ENCODE results near the gene KCNH1. TPM values are rescaled to one million over a fixed set of nuclear protein-coding genes. Genes with fewer than 3 reads are reported as not detected.

Gene KCNH1
- total and polyA plus RNA-seq, 2 of the 4 experiments (the other 2 are of a cell fraction), result 0.27 to 0.54 TPM

DNA sequence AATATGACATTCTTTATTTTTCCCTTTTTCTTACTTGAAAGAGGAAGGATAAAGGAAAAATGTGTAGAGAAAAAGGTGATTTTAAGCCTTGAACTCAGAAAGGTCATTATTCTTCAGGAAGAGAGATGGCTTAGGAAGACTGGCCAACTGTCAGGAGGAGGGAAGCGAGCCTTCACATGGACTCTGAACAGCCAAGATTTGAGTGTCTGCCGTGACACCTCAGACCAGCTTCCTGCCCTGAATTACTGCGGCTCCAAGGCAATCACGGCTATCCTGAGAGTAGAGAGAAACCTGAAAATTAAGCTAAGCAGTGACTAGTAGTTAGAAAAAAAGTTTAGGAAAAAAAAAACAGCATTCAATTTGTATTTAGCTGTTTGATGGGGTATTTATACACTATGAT lies 314.7 kb downstream of the KCNH1 start:
- Histone ChIP-seq H3K27ac (ENCODE audit: insufficient read depth, low read length) (no peak overlapping the region), H4K20me1 (ENCODE audit: insufficient read depth, low read length) (no peaks in the 10 kb centered on the region), H2AFZ (replicated peaks; ENCODE audit: low read length, poor library complexity) (no peak overlapping the region), H3K23ac (ENCODE audit: low read depth, low read length) (no peak overlapping the region), H3K36me3 (ENCODE audit: control insufficient read depth, insufficient read depth, low read length) (no peaks in the 10 kb centered on the region), H3K9me3 (ENCODE audit: control insufficient read depth, insufficient read depth, low read length) (no peaks in the 10 kb centered on the region), H3K14ac (replicated peaks; ENCODE audit: low read depth, low read length) (no peak overlapping the region), H3K18ac (ENCODE audit: low read depth, low read length) (no peak overlapping the region), H3K4me2 (ENCODE audit: low read depth, low read length) (no peak overlapping the region), H2AK5ac (ENCODE audit: low read depth, low read length) (no peak overlapping the region), H4K5ac (ENCODE audit: low read depth, low read length) (no peak overlapping the region), H4K8ac (ENCODE audit: low read depth in 2 of 2, low read length in 2 of 2) (no peak overlapping the region), H2BK5ac (ENCODE audit: low read depth, low read length, poor library complexity, severe bottlenecking) (no peak overlapping the region), H3K4ac (ENCODE audit: low read depth, low read length) (no peak overlapping the region), H2BK20ac (ENCODE audit: low read depth, low read length) (no peak overlapping the region), H3K4me3 (ENCODE audit: insufficient read depth, low read depth, low read length) (no peak overlapping the region), H3K56ac (ENCODE audit: extremely low read depth, insufficient read depth, low read length) (no peak overlapping the region), H2BK120ac (ENCODE audit: low read depth, low read length) (no peak overlapping the region), H3K79me1 (ENCODE audit: low read depth in 1 of 2, low read length in 2 of 2) (no peaks in the 10 kb centered on the region), H3K4me1 (ENCODE audit: control insufficient read depth, insufficient read depth, low read length) (no peaks in the 10 kb centered on the region), H4K91ac (ENCODE audit: insufficient read depth, low read depth, low read length) (no peak overlapping the region), H3K27me3 (ENCODE audit: control insufficient read depth, insufficient read depth, low read length) (no peaks in the 10 kb centered on the region), H2BK15ac (ENCODE audit: low read depth, low read length) (no peak overlapping the region), H3K9ac (ENCODE audit: low read depth, low read length) (no peak overlapping the region), H3K9me1 (ENCODE audit: insufficient read depth, low read length) (no peaks in the 10 kb centered on the region), H2AK9ac (replicated peaks; ENCODE audit: low read depth, low read length, poor library complexity) (no peak overlapping the region)
- ChIA-PET CTCF (interaction anchor here (0.6 to 1.4 kb wide), 2 partner anchors 10 to 286 kb away, joined by 3 to 4 read pairs; no protein-coding TSS in a partner anchor), POLR2A (ENCODE audit: unreplicated experiment) (no interaction called here)
- in situ Hi-C loops (cut with MboI; ENCODE audit: low sequenced_read_pairs), result no loop called here
- intact Hi-C loops (cut with micrococcal nuclease), result no loop called here
- ATAC-seq (ENCODE audit: low read depth) (no peak), DNase-seq (no peak)
- dilution Hi-C loops (cut with HindIII; ENCODE audit: low sequenced_read_pairs, unreplicated experiment), result no loop called here
- BruUV-seq (replicated peaks), result no TSS peak
- 50% methylated on average over 1 of the region's 4 CpGs; no CpG with 5 or more reads in 1 of the 2 experiments for WGBS, 2 experiments (ENCODE audit: extremely low coverage in 2 of 2, insufficient read length in 1 of 2)
- no peak for TF ChIP-seq RAD21 (IDR thresholded peaks at IDR 0.05; ENCODE audit: low read length)
- TF ChIP-seq, protein P1, sequence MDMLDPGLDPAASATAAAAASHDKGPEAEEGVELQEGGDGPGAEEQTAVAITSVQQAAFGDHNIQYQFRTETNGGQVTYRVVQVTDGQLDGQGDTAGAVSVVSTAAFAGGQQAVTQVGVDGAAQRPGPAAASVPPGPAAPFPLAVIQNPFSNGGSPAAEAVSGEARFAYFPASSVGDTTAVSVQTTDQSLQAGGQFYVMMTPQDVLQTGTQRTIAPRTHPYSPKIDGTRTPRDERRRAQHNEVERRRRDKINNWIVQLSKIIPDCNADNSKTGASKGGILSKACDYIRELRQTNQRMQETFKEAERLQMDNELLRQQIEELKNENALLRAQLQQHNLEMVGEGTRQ (IDR thresholded peaks at IDR 0.05; ENCODE audit: low read depth, low read length), result no peak
- TF ChIP-seq, protein P2, sequence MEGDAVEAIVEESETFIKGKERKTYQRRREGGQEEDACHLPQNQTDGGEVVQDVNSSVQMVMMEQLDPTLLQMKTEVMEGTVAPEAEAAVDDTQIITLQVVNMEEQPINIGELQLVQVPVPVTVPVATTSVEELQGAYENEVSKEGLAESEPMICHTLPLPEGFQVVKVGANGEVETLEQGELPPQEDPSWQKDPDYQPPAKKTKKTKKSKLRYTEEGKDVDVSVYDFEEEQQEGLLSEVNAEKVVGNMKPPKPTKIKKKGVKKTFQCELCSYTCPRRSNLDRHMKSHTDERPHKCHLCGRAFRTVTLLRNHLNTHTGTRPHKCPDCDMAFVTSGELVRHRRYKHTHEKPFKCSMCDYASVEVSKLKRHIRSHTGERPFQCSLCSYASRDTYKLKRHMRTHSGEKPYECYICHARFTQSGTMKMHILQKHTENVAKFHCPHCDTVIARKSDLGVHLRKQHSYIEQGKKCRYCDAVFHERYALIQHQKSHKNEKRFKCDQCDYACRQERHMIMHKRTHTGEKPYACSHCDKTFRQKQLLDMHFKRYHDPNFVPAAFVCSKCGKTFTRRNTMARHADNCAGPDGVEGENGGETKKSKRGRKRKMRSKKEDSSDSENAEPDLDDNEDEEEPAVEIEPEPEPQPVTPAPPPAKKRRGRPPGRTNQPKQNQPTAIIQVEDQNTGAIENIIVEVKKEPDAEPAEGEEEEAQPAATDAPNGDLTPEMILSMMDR (conservative IDR thresholded peaks at IDR 0.05; ENCODE audit: low read depth, low read length), result no peak
- no peak for TF ChIP-seq MAFK (IDR thresholded peaks at IDR 0.05; ENCODE audit: low read depth, low read length)
- TF ChIP-seq MAZ (IDR thresholded peaks at IDR 0.05; ENCODE audit: borderline replicate concordance, low read depth, low read length), result no peak
- TF ChIP-seq CEBPB (IDR thresholded peaks at IDR 0.05; ENCODE audit: low read depth, low read length), result no peak
